ENCODE data around the gene UBQLN4. TPM values are rescaled to one million over a fixed set of nuclear protein-coding genes. Genes with fewer than 3 reads are reported as not detected.

The UBQLN4 gene
- total and polyA plus RNA-seq, 9 of the 15 experiments (the other 6 are each of a cell fraction or from before 2014, with no cell fraction given), result 13.5 to 65.5 (median 37.0) TPM

- no peak for TF ChIP-seq MCM2 (IDR thresholded peaks at IDR 0.05; ENCODE audit: low read depth)
- TF ChIP-seq MCM5 (IDR thresholded peaks at IDR 0.05; ENCODE audit: low read depth), result no peak
- TF ChIP-seq NR3C1 (CRISPR knock-in tag; IDR thresholded peaks at IDR 0.05), result no peak
- TF ChIP-seq CTBP1 (IDR thresholded peaks at IDR 0.05; ENCODE audit: borderline replicate concordance), result peak; percentile 72
- TF ChIP-seq ARID4B (CRISPR knock-in tag; IDR thresholded peaks at IDR 0.05), result 0 out of 2 replicates have a peak, but pooled peaks have one; percentile 15
- TF ChIP-seq SPI1 (IDR thresholded peaks at IDR 0.05; ENCODE audit: borderline replicate concordance, low read depth, low read length), result no peak
- peak; percentile 29; the same call in 1 of the 2 replicates for TF ChIP-seq HCFC1 (IDR thresholded peaks at IDR 0.05; ENCODE audit: low read depth, low read length)
- TF ChIP-seq, protein P1, sequence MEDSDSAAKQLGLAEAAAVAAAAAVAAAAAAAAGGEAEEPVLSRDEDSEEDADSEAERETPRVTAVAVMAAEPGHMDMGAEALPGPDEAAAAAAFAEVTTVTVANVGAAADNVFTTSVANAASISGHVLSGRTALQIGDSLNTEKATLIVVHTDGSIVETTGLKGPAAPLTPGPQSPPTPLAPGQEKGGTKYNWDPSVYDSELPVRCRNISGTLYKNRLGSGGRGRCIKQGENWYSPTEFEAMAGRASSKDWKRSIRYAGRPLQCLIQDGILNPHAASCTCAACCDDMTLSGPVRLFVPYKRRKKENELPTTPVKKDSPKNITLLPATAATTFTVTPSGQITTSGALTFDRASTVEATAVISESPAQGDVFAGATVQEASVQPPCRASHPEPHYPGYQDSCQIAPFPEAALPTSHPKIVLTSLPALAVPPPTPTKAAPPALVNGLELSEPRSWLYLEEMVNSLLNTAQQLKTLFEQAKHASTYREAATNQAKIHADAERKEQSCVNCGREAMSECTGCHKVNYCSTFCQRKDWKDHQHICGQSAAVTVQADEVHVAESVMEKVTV (CRISPR knock-in tag; IDR thresholded peaks at IDR 0.05), result peak; percentile 96
- TF ChIP-seq SAP30 (IDR thresholded peaks at IDR 0.05; ENCODE audit: borderline replicate concordance, insufficient read depth, low read depth, low read length, poor library complexity, severe bottlenecking), result no peak
- no peak for TF ChIP-seq ZNF778 (CRISPR knock-in tag; IDR thresholded peaks at IDR 0.05)
- TF ChIP-seq RFX1 (IDR thresholded peaks at IDR 0.05), result peak; percentile 91
- TF ChIP-seq RAD21 (CRISPR knock-in tag; conservative IDR thresholded peaks at IDR 0.05 in 1 of 2, IDR thresholded peaks at IDR 0.05 in 1 of 2), result peak; percentile 98 to 100
- TF ChIP-seq, protein P2, sequence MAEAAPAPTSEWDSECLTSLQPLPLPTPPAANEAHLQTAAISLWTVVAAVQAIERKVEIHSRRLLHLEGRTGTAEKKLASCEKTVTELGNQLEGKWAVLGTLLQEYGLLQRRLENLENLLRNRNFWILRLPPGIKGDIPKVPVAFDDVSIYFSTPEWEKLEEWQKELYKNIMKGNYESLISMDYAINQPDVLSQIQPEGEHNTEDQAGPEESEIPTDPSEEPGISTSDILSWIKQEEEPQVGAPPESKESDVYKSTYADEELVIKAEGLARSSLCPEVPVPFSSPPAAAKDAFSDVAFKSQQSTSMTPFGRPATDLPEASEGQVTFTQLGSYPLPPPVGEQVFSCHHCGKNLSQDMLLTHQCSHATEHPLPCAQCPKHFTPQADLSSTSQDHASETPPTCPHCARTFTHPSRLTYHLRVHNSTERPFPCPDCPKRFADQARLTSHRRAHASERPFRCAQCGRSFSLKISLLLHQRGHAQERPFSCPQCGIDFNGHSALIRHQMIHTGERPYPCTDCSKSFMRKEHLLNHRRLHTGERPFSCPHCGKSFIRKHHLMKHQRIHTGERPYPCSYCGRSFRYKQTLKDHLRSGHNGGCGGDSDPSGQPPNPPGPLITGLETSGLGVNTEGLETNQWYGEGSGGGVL (CRISPR knock-in tag; IDR thresholded peaks at IDR 0.05), result no peak
- TF ChIP-seq HMG20A (CRISPR knock-in tag; conservative IDR thresholded peaks at IDR 0.05), result no peak
- TF ChIP-seq KDM2B (CRISPR knock-in tag; IDR thresholded peaks at IDR 0.05), result peak; percentile 25; the same call in 1 of the 2 replicates
- TF ChIP-seq HDAC3 (IDR thresholded peaks at IDR 0.05; ENCODE audit: borderline replicate concordance, partially characterized antibody), result no peak
- no peak for TF ChIP-seq SUPT5H (IDR thresholded peaks at IDR 0.05)
- TF ChIP-seq NUFIP1 (IDR thresholded peaks at IDR 0.05; ENCODE audit: partially characterized antibody), result no peak
Observed at GRCh38 chr1:156096640-156097391, 43.2 kb upstream of the UBQLN4 start (continued).
